ENCODE measurements around the gene UBXN11.

Gene UBXN11

DNA sequence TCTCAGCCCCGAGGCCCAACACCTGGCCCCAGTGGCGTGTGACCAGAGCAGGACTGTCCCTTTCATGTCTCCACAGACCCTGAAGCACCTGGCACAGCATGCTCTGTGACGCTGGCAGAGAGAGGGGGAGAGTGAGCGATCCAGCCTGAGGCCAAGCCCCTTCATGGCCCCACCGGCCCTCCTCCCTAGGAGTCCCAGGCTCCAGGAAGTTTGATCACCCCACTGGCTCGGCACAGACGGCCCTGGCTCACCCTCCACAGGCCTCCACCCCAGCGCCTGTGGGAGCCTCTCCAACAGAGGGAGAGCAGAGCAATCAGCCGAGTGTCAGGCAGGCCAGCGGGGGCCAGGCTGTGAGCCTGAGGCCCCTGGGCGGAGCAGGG is 15.6 kb downstream of the UBXN11 start:
- H3K27ac ChIP-seq = peak overlapping the region; percentile 66
- H3K27me3 ChIP-seq (ENCODE audit: insufficient read depth, low read depth, severe bottlenecking) = no peaks in the 10 kb centered on the region
- H3K36me3 ChIP-seq = no peaks in the 10 kb centered on the region
- TF ChIP-seq, protein P1, sequence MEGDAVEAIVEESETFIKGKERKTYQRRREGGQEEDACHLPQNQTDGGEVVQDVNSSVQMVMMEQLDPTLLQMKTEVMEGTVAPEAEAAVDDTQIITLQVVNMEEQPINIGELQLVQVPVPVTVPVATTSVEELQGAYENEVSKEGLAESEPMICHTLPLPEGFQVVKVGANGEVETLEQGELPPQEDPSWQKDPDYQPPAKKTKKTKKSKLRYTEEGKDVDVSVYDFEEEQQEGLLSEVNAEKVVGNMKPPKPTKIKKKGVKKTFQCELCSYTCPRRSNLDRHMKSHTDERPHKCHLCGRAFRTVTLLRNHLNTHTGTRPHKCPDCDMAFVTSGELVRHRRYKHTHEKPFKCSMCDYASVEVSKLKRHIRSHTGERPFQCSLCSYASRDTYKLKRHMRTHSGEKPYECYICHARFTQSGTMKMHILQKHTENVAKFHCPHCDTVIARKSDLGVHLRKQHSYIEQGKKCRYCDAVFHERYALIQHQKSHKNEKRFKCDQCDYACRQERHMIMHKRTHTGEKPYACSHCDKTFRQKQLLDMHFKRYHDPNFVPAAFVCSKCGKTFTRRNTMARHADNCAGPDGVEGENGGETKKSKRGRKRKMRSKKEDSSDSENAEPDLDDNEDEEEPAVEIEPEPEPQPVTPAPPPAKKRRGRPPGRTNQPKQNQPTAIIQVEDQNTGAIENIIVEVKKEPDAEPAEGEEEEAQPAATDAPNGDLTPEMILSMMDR (IDR thresholded peaks at IDR 0.05; ENCODE audit: low read depth, low read length) = no peak
- peak; percentile 39 for DNase-seq
- H3K9me3 ChIP-seq (ENCODE audit: severe bottlenecking) = no peaks in the 10 kb centered on the region
- no peak overlapping the region for H3K4me3 ChIP-seq (ENCODE audit: low read depth, low read length)

DNA sequence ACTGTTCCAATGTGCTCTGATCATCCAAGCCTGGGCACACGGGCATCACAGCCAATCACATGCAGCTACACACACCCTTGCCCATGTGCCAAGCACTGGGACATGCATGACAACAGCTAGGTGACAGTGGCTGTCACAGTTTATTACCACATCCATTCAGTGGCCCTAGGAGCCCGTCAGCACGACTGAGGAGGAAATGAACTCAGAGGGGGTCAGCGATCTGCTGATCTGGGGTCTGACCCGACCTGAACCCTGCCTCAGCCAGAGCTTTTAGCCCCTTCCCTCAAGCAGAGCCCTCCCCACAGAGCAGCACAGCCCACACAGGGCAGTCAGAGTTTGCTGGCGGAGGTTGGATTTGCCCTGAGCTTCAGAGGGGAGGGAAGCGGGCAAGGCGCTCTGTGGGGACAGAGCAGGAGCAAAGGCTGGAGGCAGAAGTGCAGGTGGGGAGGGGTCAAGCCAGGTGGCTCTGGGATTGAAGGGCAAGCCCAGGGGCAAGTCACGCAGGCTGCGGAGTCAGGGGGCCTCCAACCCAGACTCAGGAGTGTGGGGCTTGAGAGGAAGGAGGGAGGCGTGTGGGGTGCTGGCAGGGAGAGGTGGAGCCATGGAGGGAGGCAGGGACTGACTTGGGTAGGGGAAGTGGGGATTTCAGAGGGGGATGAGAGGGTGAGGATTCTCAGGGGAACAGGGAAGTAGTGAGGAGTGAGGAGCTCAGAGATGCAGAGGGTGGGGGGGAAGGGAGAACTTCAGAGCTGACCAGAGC is 16.1 kb downstream of the UBXN11 start:
- TF ChIP-seq, protein P1 (IDR thresholded peaks at IDR 0.05; ENCODE audit: low read depth, low read length) = no peak
- Histone ChIP-seq H3K27ac (peak overlapping the region; percentile 66), H3K27me3 (ENCODE audit: insufficient read depth, low read depth, severe bottlenecking) (no peaks in the 10 kb centered on the region), H3K9me3 (ENCODE audit: severe bottlenecking) (no peaks in the 10 kb centered on the region), H3K36me3 (no peaks in the 10 kb centered on the region), H3K4me3 (ENCODE audit: low read depth, low read length) (no peak overlapping the region)
- DNase-seq = peak; percentile 70

DNA sequence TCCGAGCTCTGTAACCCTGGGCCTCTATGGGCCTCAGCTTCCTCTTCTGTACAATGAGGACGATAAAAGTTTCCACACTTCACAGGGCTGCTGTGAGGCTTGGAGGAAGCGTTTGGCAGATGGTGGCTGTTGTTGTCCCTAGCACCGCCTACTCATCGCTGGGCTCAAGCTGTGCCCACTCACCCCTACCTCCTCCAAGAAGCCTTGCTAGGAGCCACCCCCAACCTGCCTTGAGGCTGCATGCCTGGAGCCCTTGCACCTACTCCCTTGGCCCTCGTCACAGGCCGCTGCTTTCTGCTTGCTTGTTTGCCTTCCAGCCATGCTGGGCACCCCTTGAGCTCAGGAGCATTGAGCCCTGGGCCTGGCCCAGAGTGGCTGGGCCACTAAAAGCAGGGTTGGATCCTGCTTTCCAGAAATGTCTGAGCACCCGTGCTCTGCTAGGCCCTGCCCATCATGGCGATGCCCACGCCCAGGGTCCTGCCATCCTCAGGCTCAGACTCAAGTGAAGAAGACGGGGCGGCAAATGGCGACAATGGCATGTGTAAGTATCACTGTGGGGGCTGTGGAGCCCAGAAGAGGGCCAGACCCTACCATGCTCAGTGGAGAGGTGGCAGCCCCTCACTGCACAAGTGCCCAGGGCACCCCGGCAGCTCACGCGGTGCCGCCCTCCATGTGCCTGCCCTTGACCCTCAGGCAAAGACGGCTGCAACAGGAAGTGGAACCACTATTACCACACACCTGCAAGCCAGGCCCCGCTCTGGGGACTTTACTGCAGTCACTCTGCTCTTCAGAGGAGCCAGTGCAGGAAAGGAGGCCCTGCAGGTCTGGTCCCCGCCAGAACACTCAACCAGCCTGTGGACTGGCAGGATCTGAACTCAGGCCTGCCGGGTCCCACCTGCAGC is 17.0 kb downstream of the UBXN11 start:
- Histone ChIP-seq H3K4me3 (ENCODE audit: low read depth, low read length) (no peak overlapping the region), H3K27me3 (ENCODE audit: insufficient read depth, low read depth, severe bottlenecking) (no peaks in the 10 kb centered on the region), H3K9me3 (ENCODE audit: severe bottlenecking) (no peaks in the 10 kb centered on the region), H3K36me3 (peaks cover 3% of the 10 kb centered on the region; the same call in 1 of the 2 replicates), H3K27ac (no peak overlapping the region; the same call in 1 of the 2 replicates)
- peak; percentile 55 for DNase-seq
- TF ChIP-seq, protein P1 (IDR thresholded peaks at IDR 0.05; ENCODE audit: low read depth, low read length) = no peak

GRCh38 chr1:26288311-26288941 is 18.0 kb downstream of the UBXN11 start:
- no peak for DNase-seq
- Histone ChIP-seq H3K4me3 (ENCODE audit: low read depth, low read length) (no peak overlapping the region), H3K27me3 (ENCODE audit: insufficient read depth, low read depth, severe bottlenecking) (no peaks in the 10 kb centered on the region), H3K9me3 (ENCODE audit: severe bottlenecking) (no peaks in the 10 kb centered on the region), H3K27ac (no peak overlapping the region), H3K36me3 (peaks cover 5% of the 10 kb centered on the region)
- TF ChIP-seq, protein P1 (IDR thresholded peaks at IDR 0.05; ENCODE audit: low read depth, low read length) = no peak

DNA sequence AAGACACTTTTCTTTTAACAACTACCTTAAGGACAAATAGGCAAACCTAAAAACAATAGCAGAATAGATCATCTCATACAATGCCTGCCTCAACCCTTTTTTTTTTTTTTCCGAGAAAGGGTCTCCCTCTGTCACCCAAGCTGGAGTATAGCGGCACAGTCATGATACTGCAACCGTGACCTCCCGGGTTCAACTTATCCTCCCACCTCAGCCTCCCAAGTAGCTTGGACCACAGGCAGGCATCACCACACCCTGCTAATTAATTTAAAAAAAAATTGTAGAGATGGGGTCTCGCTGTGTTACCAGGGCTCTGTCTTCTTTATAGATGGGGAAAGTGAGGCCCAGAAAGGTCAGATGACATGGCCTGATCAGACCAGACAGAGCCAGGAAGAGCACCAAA is 18.6 kb downstream of the UBXN11 start:
- peaks cover 5% of the 10 kb centered on the region for H3K36me3 ChIP-seq
- no peak overlapping the region; the same call in 1 of the 2 replicates for H3K27ac ChIP-seq
- TF ChIP-seq, protein P1 (IDR thresholded peaks at IDR 0.05; ENCODE audit: low read depth, low read length) = no peak
- no peaks in the 10 kb centered on the region for H3K9me3 ChIP-seq (ENCODE audit: severe bottlenecking)
- H3K27me3 ChIP-seq (ENCODE audit: insufficient read depth, low read depth, severe bottlenecking) = no peaks in the 10 kb centered on the region
- DNase-seq = no peak
- H3K4me3 ChIP-seq (ENCODE audit: low read depth, low read length) = no peak overlapping the region

Measured in WERI-Rb-1 (cell line).